NCI-H2081 treated with DMSO at 0.1 percent for 48 hours (cell line): ENCODE data around the gene ENAH.
"Not testable (repeated sequence)": the region's sequence is repeated elsewhere in the genome, so short reads cannot be mapped to it uniquely, and the experiment has no call there.

Experiments used
- DNase-seq: peaks from one replicate; lab custom pipeline; 2025; lab: John Stamatoyannopoulos, UW

The ENAH gene

DNA sequence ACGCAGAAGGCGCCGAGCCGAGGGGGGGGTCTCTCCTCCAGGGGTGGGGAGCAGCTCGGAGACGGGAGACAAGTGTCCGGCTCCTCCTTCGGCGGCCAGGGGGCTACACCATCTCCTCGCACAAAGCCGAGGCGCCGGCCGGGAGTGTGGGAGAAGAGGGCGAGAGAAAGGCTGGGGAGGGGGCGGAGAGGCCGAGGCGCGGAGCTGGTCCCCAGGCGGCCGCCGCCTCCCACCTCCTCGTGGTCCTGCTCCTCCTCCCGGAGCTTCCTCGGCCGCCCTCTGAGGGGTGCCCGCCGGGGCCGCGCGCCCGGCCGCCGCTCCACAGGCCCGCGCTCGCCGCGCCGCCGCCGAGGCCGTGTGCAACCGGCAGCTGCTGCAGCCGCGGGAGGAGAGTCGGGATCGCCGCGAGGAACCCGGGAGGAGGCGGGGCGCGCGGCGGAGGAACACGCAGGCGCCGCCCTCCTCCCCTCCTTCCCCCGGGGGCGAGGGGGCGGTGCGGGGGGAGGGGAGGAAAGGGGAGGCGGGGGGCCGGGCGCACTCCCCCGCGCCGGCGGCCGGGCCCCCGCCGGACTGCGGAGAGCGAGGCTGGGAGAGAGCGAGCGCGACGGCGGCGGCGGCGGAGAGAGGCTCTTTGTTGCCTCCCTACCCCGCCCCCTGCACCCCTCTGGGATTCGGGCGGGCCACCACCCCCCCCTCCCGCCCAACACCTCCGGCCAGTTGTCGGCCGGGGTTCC lies at the start of gene ENAH:
Gene ENAH, minus strand, starts transcription at position 395 of the 734 bp plus-strand sequence. CDS start 433 bp downstream, outside the sequence.
- DNase-seq, result peak; percentile 74

DNA sequence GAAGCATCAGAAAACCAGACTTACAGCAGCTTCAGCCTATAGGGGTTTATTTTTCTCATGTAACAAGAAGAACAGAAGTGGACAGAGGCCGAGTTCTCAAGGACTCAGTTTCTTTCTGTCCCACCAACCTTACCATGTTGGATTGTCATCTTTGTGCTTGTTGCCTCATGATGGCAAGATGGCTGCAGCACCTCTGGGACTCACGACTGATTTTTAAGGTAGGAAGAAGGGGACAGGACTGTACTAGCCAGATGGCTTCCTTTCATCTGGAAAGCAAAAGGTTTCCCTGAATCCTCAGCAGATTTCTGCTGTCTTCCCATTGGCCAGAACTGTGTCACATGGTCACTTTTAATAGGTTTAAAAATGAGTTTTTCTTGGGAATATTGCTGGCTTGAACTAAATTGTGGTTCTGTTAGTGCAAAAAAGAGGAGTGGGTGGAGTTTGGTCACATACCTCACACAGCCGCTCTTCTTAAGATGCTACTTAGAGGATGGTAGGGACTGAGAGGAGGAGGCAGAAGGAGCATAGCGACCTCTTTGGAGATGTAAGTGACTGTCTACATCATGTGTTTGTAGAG lies 48.1 kb upstream of the ENAH start:
- DNase-seq, result no peak

DNA sequence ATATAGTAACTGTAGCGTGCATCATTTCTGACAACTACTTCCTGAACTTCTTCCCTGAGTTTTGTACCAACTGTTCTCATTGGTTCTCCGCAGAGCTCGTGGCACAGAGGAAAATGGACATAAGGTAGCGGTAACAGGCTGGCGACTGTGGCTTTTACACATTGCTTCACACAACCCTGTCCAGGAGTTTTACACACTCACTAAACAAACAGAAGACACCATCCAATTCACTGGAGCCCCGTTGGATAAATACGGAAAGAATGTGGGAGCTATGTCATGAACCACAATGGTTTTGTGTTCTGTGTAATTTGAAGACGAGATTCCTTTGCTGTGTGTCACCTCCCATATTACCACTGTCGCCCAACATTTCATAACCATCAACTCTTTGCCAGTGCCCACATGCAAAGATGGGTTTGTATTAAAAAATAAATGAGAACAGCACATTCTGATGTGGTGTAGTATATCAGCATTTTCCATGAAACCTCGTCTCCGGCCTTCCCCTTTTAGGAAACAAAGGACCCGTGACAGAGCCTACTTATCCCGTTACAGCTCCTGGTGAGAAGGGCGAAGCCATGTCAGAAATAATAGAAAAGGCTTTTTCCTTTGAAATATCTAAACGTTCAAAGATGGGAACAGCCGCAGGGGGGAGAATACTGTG lies 47.4 kb upstream of the ENAH start:
- no peak for DNase-seq

DNA sequence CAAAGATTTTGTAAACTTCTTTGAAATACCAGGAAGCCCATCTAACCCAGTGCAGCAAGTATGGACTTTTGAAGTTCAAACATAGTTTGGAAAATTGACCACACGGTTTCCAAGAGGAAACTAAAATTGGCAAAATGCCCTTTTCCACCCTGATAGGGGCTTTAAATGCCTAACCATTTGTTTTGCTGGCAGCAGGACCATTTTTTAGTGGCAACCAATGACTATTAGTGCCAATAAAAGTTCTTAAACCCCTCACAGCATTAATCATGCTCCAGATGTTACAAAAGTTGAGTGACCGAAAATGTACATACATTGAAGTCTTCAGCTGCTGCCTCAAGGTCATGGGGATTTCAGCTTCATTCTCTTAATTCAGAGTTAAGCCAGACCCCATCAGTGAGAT lies 46.4 kb upstream of the ENAH start:
- no peak for DNase-seq

DNA sequence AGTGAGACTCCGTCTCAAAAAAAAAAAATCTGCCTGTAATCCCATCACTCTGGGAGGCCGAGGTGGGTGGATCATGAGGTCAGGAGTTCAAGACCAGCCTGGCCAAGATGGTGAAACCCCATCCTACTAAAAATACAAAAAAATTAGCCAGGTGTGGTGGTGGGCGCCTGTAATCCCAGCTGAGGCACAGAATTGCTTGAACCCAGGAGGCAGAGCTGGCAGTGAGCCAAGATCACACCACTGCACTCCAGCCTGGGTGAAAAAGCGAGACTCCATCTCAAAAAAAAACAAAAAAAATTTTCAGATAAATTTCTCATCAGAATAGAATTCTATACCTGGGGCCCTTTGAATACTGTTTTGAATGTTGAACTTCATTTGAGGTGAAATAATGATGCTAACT lies 45.3 kb upstream of the ENAH start:
- DNase-seq, result not testable (repeated sequence)

DNA sequence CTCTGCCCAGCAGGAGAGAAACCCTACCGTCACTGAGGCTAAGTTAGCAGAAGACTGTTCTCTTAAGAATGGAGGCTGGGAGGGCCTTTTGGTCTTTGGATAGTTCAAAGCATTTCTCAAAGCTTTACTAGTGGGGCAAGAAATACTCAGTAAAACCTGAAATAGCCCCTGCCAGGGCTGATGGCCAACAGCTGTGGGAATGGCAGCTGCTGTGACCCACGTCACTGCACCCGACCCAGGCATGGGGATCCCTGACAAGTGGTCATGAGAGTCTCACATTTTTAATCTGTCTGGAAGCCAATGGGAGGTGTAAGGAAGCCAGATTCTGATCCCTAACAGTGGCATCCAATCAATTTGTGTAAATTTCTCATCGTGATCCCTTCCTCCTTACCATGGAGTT lies 44.5 kb upstream of the ENAH start:
- no peak for DNase-seq

DNA sequence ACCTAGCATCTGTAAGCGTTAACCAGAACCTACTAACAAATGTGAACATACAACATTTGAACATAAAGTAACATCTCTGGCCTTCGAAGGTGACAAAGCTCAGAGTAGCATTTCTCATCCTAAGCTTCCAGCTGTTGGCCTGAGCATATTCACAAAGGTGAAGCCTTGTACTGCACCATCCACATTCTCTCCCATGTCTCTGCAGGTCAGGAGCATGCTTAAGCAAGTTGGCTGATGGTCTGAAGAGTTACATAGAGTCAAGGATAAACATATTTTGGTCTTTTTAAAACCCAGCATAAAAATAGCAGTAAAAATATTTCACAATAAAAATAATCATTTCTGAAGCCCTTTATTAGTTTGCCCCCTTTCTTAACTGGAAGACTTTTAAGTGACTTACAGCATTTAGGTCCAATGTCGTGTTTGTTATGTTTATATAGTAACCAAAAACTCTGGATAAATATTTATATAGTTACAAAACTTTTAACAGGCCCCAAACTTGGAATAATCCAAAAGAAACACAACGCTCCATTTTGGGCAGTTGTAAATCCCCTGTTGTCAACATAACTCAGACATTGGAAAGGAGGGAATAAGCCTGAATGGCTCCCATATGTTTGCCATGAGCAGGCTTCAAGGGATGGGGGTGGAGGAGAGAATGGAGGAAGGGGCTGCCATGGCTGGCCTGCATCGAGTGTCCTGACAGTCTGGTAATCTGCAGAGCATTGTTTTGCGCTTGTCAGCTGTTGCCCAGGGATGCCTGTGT lies 42.8 kb upstream of the ENAH start:
- DNase-seq, result no peak

DNA sequence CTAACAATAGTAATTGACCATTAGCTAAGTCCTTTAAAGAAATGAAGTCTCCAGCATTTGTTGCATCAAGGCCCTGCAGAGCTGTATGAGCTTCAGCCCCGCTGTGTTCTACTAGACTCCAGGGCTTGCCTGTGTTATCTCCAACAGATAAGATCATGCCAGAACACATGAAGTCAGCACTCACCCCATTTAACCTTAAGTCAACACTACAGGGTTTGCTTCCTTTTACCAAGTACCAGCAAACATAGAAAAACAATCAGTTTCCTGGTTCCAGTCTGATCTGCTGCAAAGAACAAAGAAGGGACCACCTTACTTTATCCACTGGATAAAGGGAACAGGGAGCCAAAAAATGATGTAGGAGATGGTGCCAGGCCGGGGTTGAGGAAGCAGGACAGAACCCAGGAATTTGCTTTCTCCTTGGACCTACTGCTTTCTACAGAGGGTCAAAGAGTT lies 41.3 kb upstream of the ENAH start:
- DNase-seq, result no peak

DNA sequence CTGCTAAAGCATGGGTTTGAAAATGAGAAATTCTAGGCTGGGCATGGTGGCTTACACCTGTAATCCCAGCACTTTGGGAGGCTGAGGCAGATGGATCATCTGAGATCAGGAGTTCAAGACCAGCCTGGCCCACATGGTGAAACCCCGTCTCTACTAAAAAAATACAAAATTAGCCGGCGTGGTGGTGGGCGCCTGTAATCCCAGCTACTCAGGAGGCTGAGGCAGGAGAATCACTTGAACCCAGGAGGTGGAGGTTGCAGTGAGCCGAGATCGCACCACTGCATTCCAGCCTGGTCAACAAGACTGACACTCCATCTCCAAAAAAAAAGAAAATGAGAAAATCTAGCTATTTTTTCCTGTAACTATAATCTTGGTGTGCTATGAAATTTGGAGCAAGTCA lies 40.8 kb upstream of the ENAH start:
- DNase-seq, result not testable (repeated sequence)

DNA sequence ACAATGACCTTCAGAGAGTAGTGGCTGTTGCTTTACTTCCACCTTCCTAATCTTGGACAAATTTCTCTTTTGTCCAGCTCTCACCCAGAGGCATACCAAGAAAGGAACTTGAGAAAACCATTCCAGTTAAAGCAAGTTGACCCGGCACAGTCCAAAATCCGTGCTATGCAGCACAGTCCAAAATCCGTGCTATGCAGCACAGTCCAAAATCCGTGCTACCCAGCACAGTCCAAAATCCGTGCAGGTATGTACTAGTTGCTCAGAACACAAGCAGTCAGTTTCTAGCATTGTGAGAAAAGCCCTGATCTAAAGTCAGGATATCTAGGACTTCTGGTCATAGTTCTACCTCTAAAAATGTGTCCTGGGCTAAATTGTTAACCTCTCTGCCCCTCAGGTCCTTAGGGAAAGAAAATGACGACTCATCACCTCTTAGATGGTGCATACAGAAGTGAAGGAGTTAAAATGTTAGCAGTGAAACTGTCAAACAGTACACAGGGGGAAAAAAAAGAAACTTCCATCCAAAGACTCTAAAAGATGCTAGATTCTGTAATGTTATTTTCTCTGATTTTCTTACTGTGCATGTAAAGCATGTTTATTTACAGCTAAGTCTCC lies 40.3 kb upstream of the ENAH start:
- DNase-seq, result no peak

DNA sequence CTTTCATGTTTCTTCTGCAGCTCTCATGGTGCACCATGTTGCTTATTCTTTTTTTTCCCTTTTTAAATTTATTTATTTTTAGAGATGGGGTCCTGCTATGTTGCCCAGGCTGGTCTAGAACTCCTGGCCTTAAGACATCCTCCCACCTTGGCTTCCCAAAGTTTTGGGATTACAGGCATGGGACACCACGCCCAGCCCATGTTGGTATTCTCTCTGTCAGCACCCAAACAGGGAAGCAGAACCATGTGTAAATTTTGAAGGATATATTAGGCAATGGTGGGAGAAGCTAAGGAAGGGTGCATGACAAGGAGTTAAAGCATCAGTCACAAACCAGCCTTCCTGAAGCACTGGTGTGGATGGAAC lies 39.6 kb upstream of the ENAH start:
- no peak for DNase-seq

DNA sequence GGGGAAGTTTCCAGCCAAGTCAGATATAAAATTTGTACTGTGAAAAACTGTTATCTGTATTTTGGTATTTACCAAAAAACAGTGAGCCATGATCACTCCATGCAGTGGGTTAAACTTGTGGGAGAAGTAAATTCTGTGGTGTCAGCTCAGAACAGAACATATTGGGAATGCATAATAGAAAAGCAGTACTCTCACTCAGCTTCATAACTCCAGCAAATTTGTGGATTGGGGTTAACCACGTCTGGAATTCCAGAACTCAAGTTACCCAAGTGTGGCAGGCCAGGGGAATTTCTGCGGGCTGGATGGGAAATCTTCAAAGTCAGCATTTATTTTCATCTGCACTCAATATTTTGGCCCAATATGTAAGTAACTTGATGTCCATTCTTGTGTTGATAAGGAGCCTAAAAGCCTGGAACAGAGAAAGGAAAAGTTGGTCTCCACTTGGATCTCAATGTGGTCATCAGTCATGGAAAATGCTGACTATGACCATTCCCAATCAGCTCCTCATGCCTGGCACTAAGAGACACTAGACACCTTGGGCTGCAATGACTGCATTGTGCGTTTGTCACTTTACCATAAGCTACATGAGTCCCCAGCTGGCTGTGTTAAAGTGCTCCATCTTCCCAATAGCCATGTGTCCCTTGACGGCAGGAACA lies 39.1 kb upstream of the ENAH start:
- DNase-seq, result no peak

DNA sequence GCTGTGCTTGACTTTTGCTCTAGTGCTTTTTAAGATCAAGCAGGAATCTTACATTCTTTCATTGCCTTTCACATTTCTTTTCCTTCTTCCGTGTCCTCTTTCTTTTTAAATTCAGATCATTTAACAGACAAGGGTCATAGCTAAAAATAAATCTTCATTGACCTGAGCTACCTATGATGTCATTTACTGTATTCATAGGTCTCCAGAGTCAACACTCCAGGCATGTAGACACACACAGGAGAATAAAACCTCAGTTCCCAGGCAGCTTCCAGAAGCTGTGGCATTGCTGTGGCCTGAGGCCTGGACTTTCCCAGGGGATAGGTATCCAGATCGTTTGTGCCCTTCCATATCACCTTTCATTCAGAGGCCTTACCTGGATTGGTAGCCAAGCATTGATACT lies 38.5 kb upstream of the ENAH start:
- DNase-seq, result no peak

DNA sequence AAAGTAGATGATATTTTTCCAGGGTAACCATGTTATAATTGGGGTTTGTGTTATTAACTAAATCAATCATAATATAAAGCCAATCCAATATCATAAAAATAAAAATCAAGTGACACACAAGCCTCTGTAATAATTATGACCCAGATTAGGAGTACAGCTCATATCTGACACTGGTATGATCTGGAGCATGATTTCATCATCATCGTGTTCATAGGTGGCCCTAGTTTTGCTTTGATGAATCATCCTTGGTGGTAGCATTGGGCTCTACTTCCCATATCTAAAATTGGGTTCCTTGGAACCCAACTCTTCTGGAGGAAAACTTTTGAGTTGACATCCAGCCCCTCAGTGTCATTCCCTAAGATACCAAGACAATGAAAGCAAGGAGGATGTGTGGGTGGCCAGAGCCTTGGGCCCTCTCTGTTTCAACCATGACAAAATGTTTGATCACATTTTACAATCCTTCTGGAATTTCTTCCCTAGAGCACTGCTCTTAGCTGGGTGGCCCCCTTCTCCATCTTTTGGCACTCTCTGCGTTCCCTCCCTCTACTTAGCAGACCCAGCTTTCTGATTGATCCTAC lies 37.0 kb upstream of the ENAH start:
- DNase-seq, result no peak

DNA sequence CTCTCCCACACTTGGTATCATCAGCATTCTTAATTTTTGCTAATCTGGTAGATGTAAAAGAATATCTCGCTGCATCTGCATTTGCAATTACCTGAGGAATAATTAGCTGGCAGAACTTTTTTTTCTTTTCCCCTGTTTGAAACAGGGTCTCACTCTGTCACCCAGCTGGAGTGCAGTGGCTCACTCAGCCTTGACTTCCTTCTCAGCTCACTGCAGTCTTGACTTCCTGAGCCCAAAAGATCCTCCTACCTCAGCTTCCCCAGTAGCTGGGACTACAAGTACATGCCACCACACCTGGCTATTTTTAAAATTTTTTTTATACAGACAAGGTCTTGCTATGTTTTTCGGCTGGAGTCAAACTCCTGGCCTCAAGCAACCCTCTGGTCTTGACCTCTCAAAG lies 35.4 kb upstream of the ENAH start:
- DNase-seq, result no peak

DNA sequence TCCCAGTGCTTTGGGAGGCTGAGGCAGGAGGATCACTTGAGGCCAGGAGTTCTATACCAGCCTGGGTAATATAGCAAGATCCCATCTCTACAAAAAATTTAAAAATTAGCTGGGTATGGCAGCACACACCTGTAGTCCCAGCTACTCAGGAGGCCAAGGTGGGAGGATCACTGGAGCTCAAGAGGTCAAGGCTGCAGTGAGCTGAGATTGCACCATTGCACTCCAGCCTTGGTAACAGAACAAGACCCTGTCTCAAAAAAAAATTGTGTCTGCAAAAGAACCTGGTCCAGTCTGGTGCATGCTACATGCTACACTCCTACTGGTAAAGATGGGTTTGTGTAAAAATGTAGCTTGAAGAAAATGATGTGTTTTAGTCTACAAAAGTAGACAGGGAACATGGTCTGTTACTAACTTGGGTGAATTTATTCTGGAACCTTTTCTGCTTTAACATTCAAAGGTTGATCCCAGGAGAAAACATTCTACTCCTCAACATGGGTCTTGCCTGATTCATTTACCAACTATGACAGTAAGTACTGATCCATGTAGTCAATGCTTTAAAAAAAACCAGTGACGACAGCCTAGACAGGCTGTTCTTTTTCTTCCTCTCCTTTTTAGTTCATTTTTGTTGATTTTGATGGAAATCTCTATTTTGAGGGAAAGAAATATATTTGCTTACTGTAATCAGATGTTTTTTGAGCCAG lies 32.7 kb upstream of the ENAH start:
- no peak for DNase-seq

DNA sequence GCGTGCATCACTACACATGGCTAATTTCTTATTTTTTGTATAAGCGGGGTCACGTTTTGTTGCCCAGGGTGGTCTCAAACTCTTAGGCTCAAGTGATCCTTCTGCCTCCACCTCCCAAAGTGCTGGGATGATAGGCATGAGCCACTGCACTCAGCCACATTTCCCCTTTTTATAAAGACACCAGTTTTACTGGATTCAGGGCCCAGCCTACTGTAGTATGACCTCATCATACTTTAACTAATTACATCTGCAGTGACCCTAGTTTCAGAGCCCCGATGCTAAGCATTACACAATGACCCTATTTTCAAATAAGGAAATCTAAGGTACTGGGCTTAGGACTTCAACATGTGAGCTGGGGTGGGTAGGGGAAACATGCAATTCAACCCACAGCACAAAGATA lies 31.8 kb upstream of the ENAH start:
- DNase-seq, result no peak

DNA sequence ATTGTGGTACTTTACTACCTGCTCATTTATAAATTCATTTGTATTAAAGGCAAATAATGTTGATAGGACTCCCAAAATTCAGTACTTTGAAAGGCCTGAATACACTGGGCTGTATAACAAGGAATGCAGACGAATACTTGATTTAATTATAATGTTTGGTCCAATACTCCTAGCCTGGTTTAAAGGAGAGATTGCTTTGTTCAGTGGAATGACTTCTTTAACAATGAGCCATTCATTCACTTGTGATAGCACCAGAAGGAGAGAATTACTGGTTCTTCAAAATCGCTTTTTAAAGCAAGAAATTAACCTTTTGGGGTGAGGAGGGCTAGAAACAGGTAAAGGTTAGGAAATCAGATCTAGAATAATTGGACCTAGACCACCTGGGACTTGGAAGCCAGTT lies 28.3 kb upstream of the ENAH start:
- DNase-seq, result no peak

DNA sequence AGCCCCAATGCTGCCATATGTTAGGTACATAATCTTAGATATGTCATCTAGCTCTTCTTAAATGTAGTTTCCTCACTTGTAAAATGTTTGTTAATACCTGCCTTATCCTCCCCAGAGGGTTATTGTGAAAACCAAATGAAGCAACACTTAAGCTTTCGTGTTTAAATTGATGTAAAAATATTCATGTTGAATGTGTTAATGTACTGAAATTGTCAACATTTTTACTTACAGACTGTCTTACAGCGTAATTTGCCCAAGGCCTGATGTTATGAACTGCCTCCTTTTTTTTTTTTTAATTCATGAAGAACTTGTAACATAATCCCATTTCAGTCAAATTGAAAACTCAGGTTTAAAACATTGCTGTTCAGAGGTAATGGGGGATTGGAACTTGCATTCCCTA lies 25.6 kb upstream of the ENAH start:
- no peak for DNase-seq

DNA sequence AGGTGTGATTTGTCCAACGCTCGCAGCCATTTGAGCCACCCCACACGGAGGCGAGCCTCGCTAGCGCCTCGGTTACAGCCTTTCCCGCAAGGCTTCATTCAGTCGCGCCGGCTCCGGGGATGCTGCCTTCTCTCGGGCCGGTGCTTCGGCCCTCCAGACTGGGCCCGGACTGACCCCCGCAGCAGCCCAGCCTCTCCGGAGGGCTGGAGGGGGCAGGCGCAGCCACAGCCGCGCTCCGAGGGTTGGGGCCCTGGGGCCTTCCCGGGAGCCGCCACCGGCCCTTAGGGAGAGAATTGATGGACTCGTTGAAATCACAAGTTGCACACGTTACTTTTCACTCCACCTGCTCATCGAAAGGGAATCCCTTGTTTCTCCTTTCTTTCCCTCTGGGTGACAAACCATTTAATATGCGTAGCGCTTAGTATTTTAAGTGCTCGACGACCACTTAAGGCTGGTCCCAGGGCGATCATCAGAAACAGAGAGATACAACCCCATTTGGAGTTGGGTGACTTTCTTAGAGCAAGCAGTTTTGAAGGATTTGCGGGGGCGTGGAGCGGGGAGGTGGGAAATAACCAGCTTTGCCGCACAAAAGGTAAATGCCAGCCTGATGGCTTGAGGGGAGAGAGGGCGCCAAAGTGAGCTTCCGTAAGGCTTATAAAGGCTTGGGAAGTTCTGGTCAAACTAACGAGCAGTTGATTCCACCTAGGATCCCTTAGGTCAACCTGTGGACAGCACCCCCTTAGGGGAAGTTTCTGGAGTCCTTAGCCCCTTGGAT lies 24.6 kb upstream of the ENAH start:
- DNase-seq, result no peak
